Calu3 (cell line): ENCODE data around the gene MTG1. TPM values are rescaled to one million over a fixed set of nuclear protein-coding genes. Genes with fewer than 3 reads are reported as not detected.

Experiments used
- BruUV-seq: library from RNA; stranded (reverse); fragments of 400-500 nt; replicated peaks from 2 replicates; lab custom pipeline; 2021; lab: Mats Ljungman, UMichigan
- CTCF ChIA-PET: fragments of 300-600 bp; sonication (Branson Sonifier 250); formaldehyde crosslinking; loops from one replicate; lab custom pipeline; 2022; ENCODE audit warnings: antibody characterized with exemption; lab: Charles Lee
- DNase-seq: peaks from one replicate; pipeline ENCODE4 v3.0.0; 2022
- H3K27ac Mint-ChIP-seq: one replicate; pipeline ENCODE4 v1.8.0; 2022; ENCODE audit warnings: mixed read lengths; ENCODE audit not compliant: unreplicated experiment
- H3K27me3 Mint-ChIP-seq: one replicate; pipeline ENCODE4 v1.8.0; 2022; ENCODE audit warnings: mixed read lengths; ENCODE audit not compliant: unreplicated experiment
- H3K36me3 Mint-ChIP-seq: one replicate; pipeline ENCODE4 v1.8.0; 2022; ENCODE audit warnings: mild to moderate bottlenecking, moderate library complexity, mixed read lengths; ENCODE audit not compliant: insufficient read depth, unreplicated experiment
- H3K4me1 Mint-ChIP-seq: one replicate; pipeline ENCODE4 v1.8.0; 2022; ENCODE audit warnings: mild to moderate bottlenecking, low read depth, mixed read lengths; ENCODE audit not compliant: unreplicated experiment
- H3K4me3 Mint-ChIP-seq: one replicate; pipeline ENCODE4 v1.8.0; 2022; ENCODE audit warnings: mild to moderate bottlenecking, low read depth, moderate library complexity, mixed read lengths; ENCODE audit not compliant: unreplicated experiment
- H3K9me3 Mint-ChIP-seq: one replicate; pipeline ENCODE4 v1.8.0; 2022; ENCODE audit warnings: low read depth, mixed read lengths; ENCODE audit not compliant: unreplicated experiment
- CTCF ChIP-seq: fragments of 200-600 bp; IDR thresholded peaks from one replicate; pipeline ENCODE4 v1.8.0; 2022; ENCODE audit warnings: antibody characterized with exemption; ENCODE audit not compliant: unreplicated experiment
- intact Hi-C: fragments of 100-400 bp; cut with micrococcal nuclease; formaldehyde crosslinking; loops from one replicate; pipeline ENCODE4 v1.10.0; 2022; ENCODE audit not compliant: unreplicated experiment
- total RNA-seq: library from RNA; stranded (reverse); gene quantifications from 2 replicates; pipeline ENCODE4 v1.2.3, GENCODE V29; 2022

Gene MTG1
- total RNA-seq, 1 experiment from 2014 or later: 39.5 TPM

DNA sequence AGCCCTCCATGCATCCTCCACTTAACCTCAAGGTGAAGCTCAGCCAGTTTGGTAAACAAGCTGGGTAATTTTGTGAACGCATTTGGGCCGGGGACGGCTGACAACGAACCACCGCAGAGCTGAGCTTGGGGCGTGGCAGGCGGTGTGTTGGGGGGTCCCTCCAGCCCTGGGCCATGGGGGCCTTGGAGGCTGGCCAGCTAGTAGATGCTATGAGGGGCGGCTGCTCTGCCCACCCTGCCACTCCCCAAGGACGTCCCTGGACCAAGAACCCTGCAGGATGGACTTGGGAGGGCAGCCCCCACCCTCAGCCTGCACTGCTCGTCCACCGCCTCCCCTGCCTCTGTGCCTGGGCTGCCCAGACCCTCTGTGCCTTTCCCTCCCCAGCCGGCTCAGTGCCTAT is 47.8 kb downstream of the MTG1 start:
- peaks cover 12% of the 10 kb centered on the region for H3K36me3 Mint-ChIP-seq
- no peaks in the 10 kb centered on the region for H3K27me3 Mint-ChIP-seq
- DNase-seq: no peak
- no peak for TF ChIP-seq CTCF
- CTCF ChIA-PET: no interaction called here
- H3K27ac Mint-ChIP-seq: no peak overlapping the region
- no peak overlapping the region for H3K4me3 Mint-ChIP-seq
- H3K4me1 Mint-ChIP-seq: peaks cover 9% of the 10 kb centered on the region
- H3K9me3 Mint-ChIP-seq: peaks cover 3% of the 10 kb centered on the region
- no TSS peak for BruUV-seq
- intact Hi-C loops: no loop called here

DNA sequence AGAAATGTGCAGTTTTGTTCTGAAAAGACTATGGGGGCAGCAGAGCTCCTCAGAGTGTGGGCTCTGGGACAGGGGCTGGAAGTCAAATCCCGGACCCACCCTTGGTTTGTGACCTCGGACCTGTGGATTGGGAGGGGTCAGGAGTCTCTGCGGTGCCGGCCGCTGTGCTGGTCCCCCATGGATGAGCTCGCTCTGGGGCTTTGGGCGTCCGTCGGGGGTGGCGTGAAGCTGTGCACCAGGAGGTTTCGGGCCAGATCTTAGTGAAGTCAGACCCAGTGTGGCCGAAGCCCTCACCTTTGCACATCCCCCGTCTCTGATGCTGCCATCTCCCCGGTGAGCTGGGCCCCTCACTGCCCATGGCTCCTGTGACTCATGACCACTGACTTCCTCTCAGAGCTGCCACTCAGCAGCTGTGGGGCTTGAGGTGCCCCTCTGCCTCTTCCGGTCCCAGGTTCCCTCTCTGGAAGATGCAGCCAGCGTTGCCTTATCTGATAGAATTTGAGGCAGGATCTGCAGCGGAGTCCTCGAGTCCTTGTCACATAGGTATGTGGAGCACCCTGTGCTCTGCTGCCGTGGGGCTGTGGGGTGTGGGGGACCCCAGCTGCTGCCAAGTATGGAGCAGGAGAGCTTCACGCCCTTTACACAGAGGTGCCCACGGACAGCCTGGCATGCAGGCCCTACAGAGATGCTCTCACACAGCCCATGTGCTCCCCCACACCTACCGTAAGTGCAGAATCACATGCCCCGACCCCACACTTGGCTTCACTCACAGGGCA is 48.4 kb downstream of the MTG1 start:
- peaks cover 9% of the 10 kb centered on the region for H3K4me1 Mint-ChIP-seq
- H3K9me3 Mint-ChIP-seq: peaks cover 6% of the 10 kb centered on the region
- TF ChIP-seq CTCF: no peak
- intact Hi-C loops: no loop called here
- no peak for DNase-seq
- peaks cover 15% of the 10 kb centered on the region for H3K36me3 Mint-ChIP-seq
- CTCF ChIA-PET: no interaction called here
- no TSS peak for BruUV-seq
- no peak overlapping the region for H3K27ac Mint-ChIP-seq
- no peaks in the 10 kb centered on the region for H3K27me3 Mint-ChIP-seq
- H3K4me3 Mint-ChIP-seq: no peak overlapping the region

GRCh38 chr10:133442967-133443924 is 49.3 kb downstream of the MTG1 start:
- Mint-ChIP-seq H3K4me3 (no peak overlapping the region), H3K27me3 (no peaks in the 10 kb centered on the region), H3K4me1 (peaks cover 6% of the 10 kb centered on the region), H3K36me3 (peaks cover 15% of the 10 kb centered on the region), H3K27ac (no peak overlapping the region), H3K9me3 (peaks cover 8% of the 10 kb centered on the region)
- no peak for TF ChIP-seq CTCF
- CTCF ChIA-PET: no interaction called here
- DNase-seq: no peak
- no TSS peak for BruUV-seq
- intact Hi-C loops: no loop called here

- no TSS peak for BruUV-seq
- CTCF ChIA-PET: no interaction called here
- Mint-ChIP-seq H3K4me1 (no peaks in the 10 kb centered on the region), H3K27me3 (no peaks in the 10 kb centered on the region), H3K27ac (no peak overlapping the region), H3K9me3 (peaks cover 10% of the 10 kb centered on the region), H3K36me3 (peaks cover 15% of the 10 kb centered on the region), H3K4me3 (no peak overlapping the region)
- TF ChIP-seq CTCF: no peak
- intact Hi-C loops: no loop called here
- DNase-seq: no peak
Observed at GRCh38 chr10:133444342-133445267, 50.6 kb downstream of the MTG1 start.
